ENCODE measurements around the gene PLA2R1.

PLA2R1 gene

DNA sequence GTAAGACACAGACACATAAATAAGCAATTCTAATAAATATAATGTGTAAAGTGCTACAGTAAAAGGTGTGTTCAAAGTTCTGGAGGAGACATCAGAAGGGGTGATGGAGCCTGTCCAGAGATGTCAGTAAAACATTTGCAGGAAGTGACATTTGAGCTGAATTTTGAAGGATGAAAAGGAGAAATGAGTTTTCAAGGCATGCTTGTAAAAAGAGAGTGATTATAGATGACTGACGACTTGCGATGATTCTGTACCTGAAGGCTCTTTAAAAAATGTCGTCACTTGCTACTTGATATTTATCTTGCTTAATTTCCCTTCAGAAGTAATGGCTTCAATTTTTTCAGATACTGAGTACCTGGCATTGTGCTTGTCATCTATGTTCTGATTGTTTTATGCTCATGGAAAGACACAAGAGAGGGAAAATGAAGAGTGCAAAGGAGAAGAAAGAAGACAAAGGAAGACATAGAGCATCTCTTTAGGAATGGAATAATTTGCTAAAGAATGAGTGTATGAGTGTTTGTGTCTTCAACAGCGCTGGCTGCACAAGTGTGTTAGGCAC is 73.9 kb downstream of the PLA2R1 start:
- no peak for DNase-seq (ENCODE audit: low read depth)
- no peak for TF ChIP-seq CTCF (conservative IDR thresholded peaks at IDR 0.05; ENCODE audit: low read depth, low read length)
- H3K4me3 ChIP-seq (ENCODE audit: low read depth, low read length), result no peak overlapping the region

- no peak for TF ChIP-seq CTCF (conservative IDR thresholded peaks at IDR 0.05; ENCODE audit: low read depth, low read length)
- H3K4me3 ChIP-seq (ENCODE audit: low read depth, low read length), result no peak overlapping the region
- no peak for DNase-seq (ENCODE audit: low read depth)
These were observed 75.2 kb downstream of the PLA2R1 start for GRCh38 chr2:159987181-159987580.

DNA sequence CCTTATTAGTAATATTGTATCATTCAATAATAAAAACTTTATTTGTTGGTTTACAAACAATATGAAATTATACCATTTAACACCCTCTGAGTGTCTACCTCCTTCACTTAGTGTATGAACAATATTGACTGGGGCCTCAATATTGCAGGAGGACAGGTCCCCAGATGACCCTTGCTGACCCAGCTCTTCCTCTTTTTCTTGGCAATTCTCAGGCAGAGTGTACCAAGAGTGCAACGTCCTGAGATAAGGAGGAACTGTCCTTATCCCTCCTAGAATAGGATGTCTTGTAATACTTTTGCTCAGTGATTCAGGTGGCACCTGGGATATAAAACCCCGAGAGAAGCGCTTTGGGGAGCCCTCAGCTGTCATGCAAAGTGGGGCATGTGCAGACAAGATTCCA is 76.8 kb downstream of the PLA2R1 start:
- no peak overlapping the region for H3K4me3 ChIP-seq (ENCODE audit: low read depth, low read length)
- no peak for DNase-seq (ENCODE audit: low read depth)
- no peak for TF ChIP-seq CTCF (conservative IDR thresholded peaks at IDR 0.05; ENCODE audit: low read depth, low read length)

- no peak overlapping the region for H3K4me3 ChIP-seq (ENCODE audit: low read depth, low read length)
- no peak for TF ChIP-seq CTCF (conservative IDR thresholded peaks at IDR 0.05; ENCODE audit: low read depth, low read length)
- DNase-seq (ENCODE audit: low read depth), result no peak
These were observed 78.4 kb downstream of the PLA2R1 start for GRCh38 chr2:159984034-159984433.

DNA sequence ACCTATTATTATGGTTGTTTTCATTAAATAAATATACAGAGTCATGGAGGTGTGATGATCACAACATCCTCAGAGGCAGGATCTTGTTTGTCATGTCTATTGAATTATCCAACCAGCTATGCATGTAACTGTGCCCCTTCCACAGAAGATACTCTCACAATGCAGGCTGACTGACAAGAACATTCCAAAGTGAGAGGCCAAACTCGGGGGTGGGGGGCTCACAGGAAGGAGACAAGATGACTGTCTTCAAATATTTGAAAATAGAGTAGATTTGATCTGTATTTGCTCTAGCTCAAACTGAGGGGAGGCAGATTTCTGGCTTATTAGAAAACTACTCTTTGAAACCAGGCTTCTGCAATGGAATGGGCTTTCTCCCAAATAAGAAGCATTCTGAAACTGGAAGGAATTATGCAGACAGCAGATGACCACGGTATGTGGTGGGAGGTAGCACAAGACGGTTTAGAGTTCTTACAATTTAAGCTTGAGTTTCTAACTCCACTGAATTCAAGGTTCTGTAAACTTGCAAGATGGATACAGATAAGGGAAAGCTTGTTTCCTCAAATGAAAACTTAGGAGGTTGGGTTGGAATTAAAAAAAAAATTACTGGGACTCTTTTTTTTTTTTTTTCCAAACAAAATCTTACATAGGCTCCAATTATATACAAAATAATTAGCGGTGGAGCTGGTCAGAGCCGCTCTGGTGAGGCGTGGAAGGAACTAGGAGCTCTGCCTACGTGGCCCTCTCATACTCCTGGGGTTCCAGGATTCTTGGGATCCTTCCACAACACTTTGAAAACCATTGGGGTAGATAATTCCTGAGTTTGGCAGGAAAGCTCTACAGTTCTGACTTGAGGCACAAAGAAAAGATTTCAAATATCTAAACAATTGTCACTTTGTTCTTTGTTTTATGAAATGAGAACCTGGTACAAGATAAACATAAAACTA is 79.3 kb downstream of the PLA2R1 start:
- no peak for TF ChIP-seq CTCF (conservative IDR thresholded peaks at IDR 0.05; ENCODE audit: low read depth, low read length)
- peak; percentile 83 for DNase-seq (ENCODE audit: low read depth)
- H3K4me3 ChIP-seq (ENCODE audit: low read depth, low read length), result no peak overlapping the region

DNA sequence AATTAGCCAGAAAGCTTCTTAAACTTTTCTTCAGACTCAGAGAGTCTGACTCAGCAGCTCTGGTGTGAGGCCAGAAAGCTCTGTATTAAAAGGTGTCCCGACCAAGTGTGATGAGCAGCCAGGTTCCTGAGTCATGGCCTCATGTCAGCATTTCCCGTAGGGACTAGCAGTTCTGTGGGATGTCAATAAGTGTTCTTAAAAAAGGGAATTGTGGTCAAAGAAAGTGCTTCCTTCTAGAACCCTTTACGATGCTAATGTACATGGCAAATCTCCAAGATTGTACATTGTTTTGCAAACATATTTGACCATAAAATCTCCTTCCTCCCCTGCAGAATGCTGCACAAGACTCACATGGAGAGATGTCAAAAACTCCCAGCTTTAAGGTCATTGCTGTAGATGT is 80.1 kb downstream of the PLA2R1 start:
- H3K4me3 ChIP-seq (ENCODE audit: low read depth, low read length), result no peak overlapping the region
- peak; percentile 96 for DNase-seq (ENCODE audit: low read depth)
- no peak for TF ChIP-seq CTCF (conservative IDR thresholded peaks at IDR 0.05; ENCODE audit: low read depth, low read length)
